Measurements from ENCODE around the gene OR9A4. TPM values are rescaled to one million over a fixed set of nuclear protein-coding genes. Genes with fewer than 3 reads are reported as not detected.

OR9A4 gene
- polyA plus RNA-seq, 2 of the 4 experiments (the other 2 are of a cell fraction): not detected

DNA sequence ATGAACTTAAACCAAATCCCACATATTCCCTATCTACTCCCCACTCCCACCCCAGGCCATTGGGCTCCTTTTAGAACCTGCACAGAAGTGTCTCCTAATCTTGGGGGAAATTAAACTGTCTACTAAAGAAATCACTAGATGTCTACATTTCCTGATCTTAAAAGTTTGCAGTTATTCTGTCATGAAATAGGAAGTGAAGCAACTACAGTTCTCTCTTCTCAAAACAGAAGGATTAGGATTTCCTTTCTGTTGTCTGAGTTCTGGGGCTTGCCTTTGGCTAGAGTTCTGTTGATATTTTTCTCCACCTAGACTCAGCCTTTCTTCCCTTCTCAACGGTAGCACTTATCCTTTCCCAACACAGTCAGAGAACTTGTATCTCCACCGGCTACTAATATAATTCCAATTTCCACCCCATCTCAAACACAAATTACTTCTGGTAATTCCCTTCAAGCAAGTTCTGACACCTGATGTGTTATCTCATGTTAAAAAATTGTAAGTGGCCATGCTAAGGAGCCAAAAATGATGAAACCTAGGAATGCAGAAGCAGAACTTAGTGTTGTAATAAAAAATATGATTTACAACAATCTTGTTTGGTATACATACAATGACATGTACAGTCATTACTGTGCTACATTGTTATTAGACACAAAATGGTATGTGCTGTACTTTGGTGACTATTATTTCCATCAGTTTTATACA, 12.1 kb downstream of the OR9A4 start:
- no peaks in the 10 kb centered on the region; the same call in 2 of the 3 replicates for H3K9me3 ChIP-seq
- ATAC-seq (no peak), FAIRE-seq (no peak), DNase-seq (ENCODE audit: low read depth in 1 of 2, low spot score in 1 of 2) (no peak)
- H3K4me3 ChIP-seq: no peak overlapping the region
- CTCF ChIA-PET: no interaction called here
- 56% methylated on average over 2 of the region's 2 CpGs for WGBS (ENCODE audit: missing lambda C conversion rate)
- no peak overlapping the region for H3K4me2 ChIP-seq
- no peaks in the 10 kb centered on the region for H3K4me1 ChIP-seq
- H3K27ac ChIP-seq: no peak overlapping the region
- POLR2A ChIA-PET: no interaction called here
- no peak for TF ChIP-seq ESRRA (IDR thresholded peaks at IDR 0.05; ENCODE audit: borderline replicate concordance, low read length)
- TF ChIP-seq, protein P1, sequence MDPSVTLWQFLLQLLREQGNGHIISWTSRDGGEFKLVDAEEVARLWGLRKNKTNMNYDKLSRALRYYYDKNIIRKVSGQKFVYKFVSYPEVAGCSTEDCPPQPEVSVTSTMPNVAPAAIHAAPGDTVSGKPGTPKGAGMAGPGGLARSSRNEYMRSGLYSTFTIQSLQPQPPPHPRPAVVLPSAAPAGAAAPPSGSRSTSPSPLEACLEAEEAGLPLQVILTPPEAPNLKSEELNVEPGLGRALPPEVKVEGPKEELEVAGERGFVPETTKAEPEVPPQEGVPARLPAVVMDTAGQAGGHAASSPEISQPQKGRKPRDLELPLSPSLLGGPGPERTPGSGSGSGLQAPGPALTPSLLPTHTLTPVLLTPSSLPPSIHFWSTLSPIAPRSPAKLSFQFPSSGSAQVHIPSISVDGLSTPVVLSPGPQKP (IDR thresholded peaks at IDR 0.05; ENCODE audit: low read depth, low read length): no peak
- TF ChIP-seq HOXB13 (CRISPR knock-in tag; IDR thresholded peaks at IDR 0.05; ENCODE audit: low read depth): no peak
- TF ChIP-seq FOSB (CRISPR knock-in tag; IDR thresholded peaks at IDR 0.05): no peak
- no peak for TF ChIP-seq PHF8 (IDR thresholded peaks at IDR 0.05; ENCODE audit: borderline replicate concordance, low read depth)
- TF ChIP-seq ZNF302 (CRISPR knock-in tag; IDR thresholded peaks at IDR 0.05): no peak
- TF ChIP-seq, protein P2, sequence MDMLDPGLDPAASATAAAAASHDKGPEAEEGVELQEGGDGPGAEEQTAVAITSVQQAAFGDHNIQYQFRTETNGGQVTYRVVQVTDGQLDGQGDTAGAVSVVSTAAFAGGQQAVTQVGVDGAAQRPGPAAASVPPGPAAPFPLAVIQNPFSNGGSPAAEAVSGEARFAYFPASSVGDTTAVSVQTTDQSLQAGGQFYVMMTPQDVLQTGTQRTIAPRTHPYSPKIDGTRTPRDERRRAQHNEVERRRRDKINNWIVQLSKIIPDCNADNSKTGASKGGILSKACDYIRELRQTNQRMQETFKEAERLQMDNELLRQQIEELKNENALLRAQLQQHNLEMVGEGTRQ (IDR thresholded peaks at IDR 0.05): no peak
- TF ChIP-seq CHD4 (IDR thresholded peaks at IDR 0.05; ENCODE audit: borderline replicate concordance): no peak
- TF ChIP-seq EP300 (IDR thresholded peaks at IDR 0.05): no peak
- TF ChIP-seq, protein P3, sequence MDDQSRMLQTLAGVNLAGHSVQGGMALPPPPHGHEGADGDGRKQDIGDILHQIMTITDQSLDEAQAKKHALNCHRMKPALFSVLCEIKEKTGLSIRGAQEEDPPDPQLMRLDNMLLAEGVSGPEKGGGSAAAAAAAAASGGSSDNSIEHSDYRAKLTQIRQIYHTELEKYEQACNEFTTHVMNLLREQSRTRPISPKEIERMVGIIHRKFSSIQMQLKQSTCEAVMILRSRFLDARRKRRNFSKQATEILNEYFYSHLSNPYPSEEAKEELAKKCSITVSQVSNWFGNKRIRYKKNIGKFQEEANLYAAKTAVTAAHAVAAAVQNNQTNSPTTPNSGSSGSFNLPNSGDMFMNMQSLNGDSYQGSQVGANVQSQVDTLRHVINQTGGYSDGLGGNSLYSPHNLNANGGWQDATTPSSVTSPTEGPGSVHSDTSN (IDR thresholded peaks at IDR 0.05): no peak
- no peak for TF ChIP-seq RAD21 (conservative IDR thresholded peaks at IDR 0.05 in 1 of 2, IDR thresholded peaks at IDR 0.05 in 1 of 2)
- no peak for TF ChIP-seq CEBPB (IDR thresholded peaks at IDR 0.05)
- TF ChIP-seq EHMT2 (IDR thresholded peaks at IDR 0.05; ENCODE audit: low read depth): no peak
- TF ChIP-seq, protein P4, sequence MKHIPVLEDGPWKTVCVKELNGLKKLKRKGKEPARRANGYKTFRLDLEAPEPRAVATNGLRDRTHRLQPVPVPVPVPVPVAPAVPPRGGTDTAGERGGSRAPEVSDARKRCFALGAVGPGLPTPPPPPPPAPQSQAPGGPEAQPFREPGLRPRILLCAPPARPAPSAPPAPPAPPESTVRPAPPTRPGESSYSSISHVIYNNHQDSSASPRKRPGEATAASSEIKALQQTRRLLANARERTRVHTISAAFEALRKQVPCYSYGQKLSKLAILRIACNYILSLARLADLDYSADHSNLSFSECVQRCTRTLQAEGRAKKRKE (CRISPR knock-in tag; IDR thresholded peaks at IDR 0.05; ENCODE audit: low read depth): no peak
- TF ChIP-seq JUN (IDR thresholded peaks at IDR 0.05): no peak
- no peak for TF ChIP-seq NFE2L2 (conservative IDR thresholded peaks at IDR 0.05; ENCODE audit: low read length)
- no peak for TF ChIP-seq RNF2 (IDR thresholded peaks at IDR 0.05; ENCODE audit: borderline replicate concordance, low read depth)
- TF ChIP-seq RFX5 (IDR thresholded peaks at IDR 0.05): no peak

DNA sequence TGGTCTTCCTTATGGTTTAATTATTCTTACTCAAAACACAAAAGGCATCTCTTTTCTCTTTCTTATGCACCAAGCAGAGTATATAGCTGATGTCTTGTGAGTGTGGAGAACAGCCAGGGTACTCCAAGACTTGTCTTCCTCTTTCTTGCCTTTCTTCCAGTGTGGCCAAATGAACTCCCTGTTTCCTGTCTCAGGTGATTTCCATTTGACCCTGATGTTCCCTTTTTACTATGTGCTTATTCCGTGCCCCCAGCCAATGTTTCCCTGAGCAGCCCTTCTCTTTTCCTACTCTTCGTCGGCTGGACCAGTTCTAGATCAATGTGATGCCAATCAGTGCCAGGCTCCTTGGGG, 12.6 kb downstream of the OR9A4 start:
- TF ChIP-seq RFX5 (IDR thresholded peaks at IDR 0.05): no peak
- FAIRE-seq (no peak), ATAC-seq (no peak), DNase-seq (ENCODE audit: low read depth in 1 of 2, low spot score in 1 of 2) (no peak)
- H3K4me1 ChIP-seq: no peaks in the 10 kb centered on the region
- ChIA-PET POLR2A (no interaction called here), CTCF (no interaction called here)
- 51% methylated on average over 3 of the region's 3 CpGs for WGBS (ENCODE audit: missing lambda C conversion rate)
- no peak overlapping the region for H3K4me2 ChIP-seq
- no peaks in the 10 kb centered on the region; the same call in 2 of the 3 replicates for H3K9me3 ChIP-seq
- H3K4me3 ChIP-seq: no peak overlapping the region
- H3K27ac ChIP-seq: no peak overlapping the region

DNA sequence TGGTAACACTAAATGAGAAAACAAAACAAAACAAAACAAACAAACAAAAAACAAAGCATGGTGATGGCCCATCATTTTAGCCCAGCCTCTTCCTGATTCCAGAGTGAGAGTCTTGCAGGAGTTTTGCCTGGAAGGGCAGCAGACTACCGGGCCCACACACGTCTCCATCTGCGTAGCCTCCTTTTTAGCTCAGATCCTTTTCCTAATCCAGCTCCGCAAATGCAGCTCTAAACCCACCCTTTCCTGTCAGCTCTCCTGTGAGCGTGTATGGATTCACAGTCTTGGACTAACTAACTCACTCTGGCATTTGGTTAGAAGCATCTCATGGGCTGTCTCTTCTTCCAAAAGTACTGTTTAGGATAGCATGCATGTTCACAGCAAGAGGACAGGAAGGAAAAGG, 14.0 kb downstream of the OR9A4 start:
- Histone ChIP-seq H3K9me3 (no peaks in the 10 kb centered on the region; the same call in 2 of the 3 replicates), H3K27ac (no peak overlapping the region), H3K4me1 (no peaks in the 10 kb centered on the region), H3K4me2 (no peak overlapping the region), H3K4me3 (no peak overlapping the region)
- ChIA-PET CTCF (interaction anchor here (0.5 to 2.0 kb wide), 2 partner anchors 45 to 645 kb away, joined by 3 to 6 read pairs; no protein-coding TSS in a partner anchor), POLR2A (no interaction called here)
- TF ChIP-seq HOXB13 (CRISPR knock-in tag; IDR thresholded peaks at IDR 0.05; ENCODE audit: low read depth): no peak
- no peak for TF ChIP-seq MYC (IDR thresholded peaks at IDR 0.05; ENCODE audit: borderline replicate concordance, low read length)
- ATAC-seq (no peak), DNase-seq (ENCODE audit: low read depth in 1 of 2, low spot score in 1 of 2) (no peak), FAIRE-seq (no peak)
- 45% methylated on average over 5 of the region's 5 CpGs for WGBS (ENCODE audit: missing lambda C conversion rate)

Data from A549 (cell line).